HK-2 (cell line): ENCODE measurements around the gene MBNL2.

Experiments used
- DNase-seq: peaks from one replicate; pipeline ENCODE4 v3.0.0-alpha.2; 2018; ENCODE audit not compliant: unreplicated experiment

MBNL2 gene

GRCh38 chr13:97422118-97423054 lies 200.3 kb downstream of the MBNL2 start:
- no peak for DNase-seq

GRCh38 chr13:97423300-97424045 lies 201.3 kb downstream of the MBNL2 start:
- DNase-seq = no peak

GRCh38 chr13:97425590-97425989 lies 203.5 kb downstream of the MBNL2 start:
- no peak for DNase-seq

GRCh38 chr13:97426695-97427094 lies 204.6 kb downstream of the MBNL2 start:
- no peak for DNase-seq

GRCh38 chr13:97429681-97430081 lies 207.5 kb downstream of the MBNL2 start:
- no peak for DNase-seq

- no peak for DNase-seq
Measured at GRCh38 chr13:97430296-97430695, 208.2 kb downstream of the MBNL2 start.

GRCh38 chr13:97431171-97431764 lies 209.1 kb downstream of the MBNL2 start:
- DNase-seq = no peak

- DNase-seq = no peak
Measured at GRCh38 chr13:97432232-97432916, 210.2 kb downstream of the MBNL2 start.

GRCh38 chr13:97432917-97433726 lies 211.0 kb downstream of the MBNL2 start:
- peak; percentile 96 for DNase-seq

GRCh38 chr13:97433727-97434396 lies 211.7 kb downstream of the MBNL2 start, which contains the start of gene RAP2A:
Gene RAP2A, plus strand, starts transcription at chr13:97434169. Its CDS starts 302 bp downstream, at chr13:97434471.
- peak; percentile 77 for DNase-seq

DNA sequence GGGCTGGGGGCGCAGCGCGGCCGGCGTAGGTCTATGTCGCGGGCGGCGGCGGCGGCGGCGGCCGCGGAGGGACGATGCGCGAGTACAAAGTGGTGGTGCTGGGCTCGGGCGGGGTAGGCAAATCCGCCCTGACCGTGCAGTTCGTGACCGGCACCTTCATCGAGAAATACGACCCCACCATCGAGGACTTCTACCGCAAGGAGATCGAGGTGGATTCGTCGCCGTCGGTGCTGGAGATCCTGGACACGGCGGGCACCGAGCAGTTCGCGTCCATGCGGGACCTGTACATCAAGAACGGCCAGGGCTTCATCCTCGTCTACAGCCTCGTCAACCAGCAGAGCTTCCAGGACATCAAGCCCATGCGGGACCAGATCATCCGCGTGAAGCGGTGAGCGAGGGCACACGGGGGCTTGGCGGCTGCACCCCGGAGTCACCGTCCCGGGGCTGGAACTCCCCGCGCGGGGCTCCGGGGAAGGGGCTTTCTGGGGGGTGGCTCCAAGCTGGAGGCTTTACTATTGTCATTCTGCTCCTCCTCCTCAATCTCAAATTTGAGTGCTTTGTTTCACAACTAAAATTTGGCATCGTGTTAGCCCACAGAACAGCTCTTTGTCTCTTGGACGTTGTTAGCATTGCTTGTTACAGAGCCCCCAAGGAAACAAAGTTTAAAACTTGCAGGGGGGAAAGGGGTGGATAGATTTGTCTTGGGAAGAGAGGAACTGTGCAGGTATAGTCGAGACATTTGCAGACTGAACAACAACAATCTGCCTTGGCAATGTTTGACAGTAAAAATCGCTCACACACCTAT lies 212.5 kb downstream of the MBNL2 start:
- DNase-seq = peak; percentile 30

DNA sequence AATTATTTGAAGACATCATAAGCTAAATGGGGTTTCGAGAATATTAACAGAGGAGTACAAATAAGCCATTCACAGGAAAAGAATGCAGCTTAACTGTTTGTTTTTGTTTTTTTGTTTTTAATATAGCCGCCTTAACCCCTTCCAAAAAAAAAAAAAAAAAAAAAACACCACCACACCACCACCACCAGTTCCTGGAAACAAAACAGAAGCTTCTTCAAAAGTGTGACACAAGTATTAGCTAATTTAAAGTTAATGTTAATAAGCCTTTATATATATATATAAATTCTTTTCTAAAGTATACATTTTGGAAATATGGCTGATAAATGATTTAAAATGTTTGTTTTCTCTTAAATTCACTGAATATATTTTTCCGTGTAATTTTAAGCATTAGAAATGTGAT lies 213.2 kb downstream of the MBNL2 start:
- DNase-seq = no peak

DNA sequence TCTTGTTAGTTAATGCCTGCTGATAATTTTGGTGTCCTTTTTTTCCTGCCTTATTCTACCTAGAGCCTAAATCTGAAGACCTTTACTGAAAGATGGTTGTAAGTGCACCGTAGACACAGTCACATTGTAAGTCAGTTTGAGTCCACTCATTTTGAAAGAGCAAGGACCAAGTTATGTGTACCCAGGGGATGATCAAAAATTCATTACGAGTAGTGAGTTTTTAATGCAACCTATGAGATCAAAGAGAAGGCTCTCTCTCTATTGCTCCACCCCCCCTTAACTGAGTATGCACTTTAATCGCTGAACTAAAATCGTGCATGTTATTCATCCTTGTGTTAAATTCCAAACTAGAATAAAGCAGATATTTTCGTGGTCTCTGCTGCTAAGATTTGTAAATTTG lies 213.7 kb downstream of the MBNL2 start:
- DNase-seq = no peak

- no peak for DNase-seq
Measured at GRCh38 chr13:97436845-97437244, 214.7 kb downstream of the MBNL2 start.

DNA sequence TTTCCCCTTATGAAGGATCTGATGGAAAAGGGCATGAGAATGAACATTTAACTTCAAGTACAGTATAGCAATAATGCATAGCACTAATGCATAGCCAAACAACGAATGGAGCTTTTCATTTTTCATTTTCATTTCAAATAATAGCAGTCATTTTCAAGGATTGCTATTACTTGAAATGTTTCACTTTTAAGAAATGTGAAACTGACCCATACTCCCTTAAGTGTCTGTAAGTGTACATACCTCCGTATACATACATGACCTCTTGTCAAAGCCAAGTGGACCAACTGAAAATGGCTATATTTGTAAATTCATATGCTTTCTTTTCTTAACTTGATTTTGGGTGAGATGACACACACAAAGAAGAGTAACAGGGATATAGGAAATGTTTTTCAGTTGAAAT lies 215.6 kb downstream of the MBNL2 start:
- no peak for DNase-seq

- DNase-seq = no peak
Measured at GRCh38 chr13:97438856-97439595, 216.9 kb downstream of the MBNL2 start.

DNA sequence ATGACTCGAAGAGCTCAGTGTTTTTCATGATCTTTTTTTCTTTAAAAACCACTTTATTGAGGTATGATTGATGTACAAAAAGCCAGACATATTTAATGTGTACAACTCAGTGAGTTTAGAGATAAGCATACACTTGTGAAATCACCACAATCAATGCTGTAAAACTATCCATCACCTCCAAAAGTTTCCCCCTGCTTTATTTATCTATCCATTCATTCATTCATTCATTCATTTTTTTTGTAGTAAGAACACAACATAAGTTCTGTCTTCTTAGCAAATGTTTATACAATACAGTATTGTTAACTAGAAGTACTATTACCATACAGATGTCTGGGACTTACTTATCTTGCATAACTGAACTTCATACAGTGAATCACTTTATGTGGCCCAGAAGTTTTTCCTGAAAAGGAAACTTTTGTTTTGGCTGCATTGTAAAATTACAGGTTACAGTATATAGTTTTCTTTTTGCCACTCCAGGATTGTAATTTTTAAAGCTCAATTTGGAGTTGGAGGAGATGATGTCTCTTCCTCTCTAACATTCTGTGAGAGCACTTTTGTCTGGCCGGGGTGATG lies 218.6 kb downstream of the MBNL2 start:
- no peak for DNase-seq

DNA sequence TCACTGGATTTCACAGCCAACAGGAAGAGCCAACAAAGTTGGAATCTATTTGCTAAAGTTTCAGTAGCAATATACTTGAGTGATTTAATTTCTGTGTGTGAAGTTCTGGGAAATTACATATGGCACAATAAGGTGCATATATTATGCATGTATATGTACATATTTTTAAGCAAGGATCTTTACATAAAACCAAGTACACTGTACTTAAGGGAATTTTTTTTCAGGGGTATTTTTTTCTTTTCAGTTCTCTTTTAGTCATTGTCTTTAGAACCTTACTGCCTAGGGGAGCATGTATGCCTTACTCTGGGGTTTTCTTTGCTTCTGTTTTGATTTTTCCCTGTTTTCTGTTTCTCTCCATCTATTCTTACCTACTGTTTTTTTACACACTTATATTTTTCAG lies 219.2 kb downstream of the MBNL2 start:
- DNase-seq = no peak
